ENCODE data around the gene CACNG5.

Gene CACNG5

GRCh38 chr17:66834919-66835454, at the start of gene CACNG5:
Gene CACNG5, plus strand, starts transcription at chr17:66835117. Its CDS starts 42,216 bp downstream, at chr17:66877333.
- Histone ChIP-seq H3K9me3 (ENCODE audit: control insufficient read depth, insufficient read depth, low read length) (no peaks in the 10 kb centered on the region), H3K27me3 (ENCODE audit: control insufficient read depth, insufficient read depth, low read length) (no peaks in the 10 kb centered on the region; the same call in 1 of the 2 replicates), H3K27ac (ENCODE audit: low read length) (no peak within 1 kb of the TSS), H3K4me1 (ENCODE audit: control insufficient read depth, insufficient read depth, low read length) (peaks cover 3% of the 10 kb centered on the region), H3K36me3 (ENCODE audit: control insufficient read depth, insufficient read depth, low read length) (no peaks in the 10 kb centered on the region), H3K4me3 (ENCODE audit: low read length) (peak within 1 kb of the TSS; percentile 47; the same call in 1 of the 2 replicates)
- no peak for DNase-seq (ENCODE audit: low read depth, low spot score)
- no CpG with 5 or more reads among the region's 57 CpGs for WGBS (ENCODE audit: insufficient coverage, insufficient read length)

- WGBS (ENCODE audit: insufficient coverage, insufficient read length) = no CpG with 5 or more reads among the region's 10 CpGs
- DNase-seq (ENCODE audit: low read depth, low spot score) = no peak
- no peaks in the 10 kb centered on the region for H3K27me3 ChIP-seq (ENCODE audit: control insufficient read depth, insufficient read depth, low read length)
- no peaks in the 10 kb centered on the region for H3K36me3 ChIP-seq (ENCODE audit: control insufficient read depth, insufficient read depth, low read length)
- no peak overlapping the region for H3K4me3 ChIP-seq (ENCODE audit: low read length)
- no peaks in the 10 kb centered on the region for H3K9me3 ChIP-seq (ENCODE audit: control insufficient read depth, insufficient read depth, low read length)
- H3K4me1 ChIP-seq (ENCODE audit: control insufficient read depth, insufficient read depth, low read length) = peaks cover 6% of the 10 kb centered on the region; the same call in 1 of the 2 replicates
- no peak overlapping the region for H3K27ac ChIP-seq (ENCODE audit: low read length)
These were observed 48.8 kb upstream of the CACNG5 start for GRCh38 chr17:66786107-66786506.

- Histone ChIP-seq H3K4me3 (ENCODE audit: low read length) (no peak overlapping the region), H3K27me3 (ENCODE audit: control insufficient read depth, insufficient read depth, low read length) (no peaks in the 10 kb centered on the region), H3K9me3 (ENCODE audit: control insufficient read depth, insufficient read depth, low read length) (no peaks in the 10 kb centered on the region), H3K27ac (ENCODE audit: low read length) (no peak overlapping the region), H3K4me1 (ENCODE audit: control insufficient read depth, insufficient read depth, low read length) (peaks cover 6% of the 10 kb centered on the region; the same call in 1 of the 2 replicates), H3K36me3 (ENCODE audit: control insufficient read depth, insufficient read depth, low read length) (no peaks in the 10 kb centered on the region)
- no peak for DNase-seq (ENCODE audit: low read depth, low spot score)
- no CpG with 5 or more reads among the region's 3 CpGs for WGBS (ENCODE audit: insufficient coverage, insufficient read length)
These were observed 47.0 kb upstream of the CACNG5 start for GRCh38 chr17:66787914-66788313.

GRCh38 chr17:66789093-66789492, 45.8 kb upstream of the CACNG5 start:
- H3K27me3 ChIP-seq (ENCODE audit: control insufficient read depth, insufficient read depth, low read length) = no peaks in the 10 kb centered on the region
- no peaks in the 10 kb centered on the region for H3K36me3 ChIP-seq (ENCODE audit: control insufficient read depth, insufficient read depth, low read length)
- no CpG with 5 or more reads among the region's 12 CpGs for WGBS (ENCODE audit: insufficient coverage, insufficient read length)
- H3K27ac ChIP-seq (ENCODE audit: low read length) = no peak overlapping the region
- H3K4me3 ChIP-seq (ENCODE audit: low read length) = no peak overlapping the region
- DNase-seq (ENCODE audit: low read depth, low spot score) = no peak
- peaks cover 2% of the 10 kb centered on the region; the same call in 1 of the 2 replicates for H3K4me1 ChIP-seq (ENCODE audit: control insufficient read depth, insufficient read depth, low read length)
- no peaks in the 10 kb centered on the region for H3K9me3 ChIP-seq (ENCODE audit: control insufficient read depth, insufficient read depth, low read length)

GRCh38 chr17:66789961-66790437, 44.9 kb upstream of the CACNG5 start:
- WGBS (ENCODE audit: insufficient coverage, insufficient read length) = no CpG with 5 or more reads among the region's 7 CpGs
- DNase-seq (ENCODE audit: low read depth, low spot score) = no peak

GRCh38 chr17:66790501-66791061, 44.3 kb upstream of the CACNG5 start:
- no CpG with 5 or more reads among the region's 11 CpGs for WGBS (ENCODE audit: insufficient coverage, insufficient read length)
- H3K9me3 ChIP-seq (ENCODE audit: control insufficient read depth, insufficient read depth, low read length) = no peaks in the 10 kb centered on the region
- no peaks in the 10 kb centered on the region for H3K27me3 ChIP-seq (ENCODE audit: control insufficient read depth, insufficient read depth, low read length)
- H3K36me3 ChIP-seq (ENCODE audit: control insufficient read depth, insufficient read depth, low read length) = no peaks in the 10 kb centered on the region
- no peak for DNase-seq (ENCODE audit: low read depth, low spot score)
- H3K4me3 ChIP-seq (ENCODE audit: low read length) = no peak overlapping the region
- H3K4me1 ChIP-seq (ENCODE audit: control insufficient read depth, insufficient read depth, low read length) = no peaks in the 10 kb centered on the region
- H3K27ac ChIP-seq (ENCODE audit: low read length) = no peak overlapping the region

More at GRCh38 chr17:66789961-66790437, 44.9 kb upstream of the CACNG5 start:
- no peak overlapping the region for H3K27ac ChIP-seq (ENCODE audit: low read length)
- H3K4me3 ChIP-seq (ENCODE audit: low read length) = no peak overlapping the region
- no peaks in the 10 kb centered on the region for H3K9me3 ChIP-seq (ENCODE audit: control insufficient read depth, insufficient read depth, low read length)
- H3K27me3 ChIP-seq (ENCODE audit: control insufficient read depth, insufficient read depth, low read length) = no peaks in the 10 kb centered on the region
- no peaks in the 10 kb centered on the region for H3K4me1 ChIP-seq (ENCODE audit: control insufficient read depth, insufficient read depth, low read length)
- no peaks in the 10 kb centered on the region for H3K36me3 ChIP-seq (ENCODE audit: control insufficient read depth, insufficient read depth, low read length)

- H3K27ac ChIP-seq (ENCODE audit: low read length) = no peak overlapping the region
- no CpG with 5 or more reads among the region's 15 CpGs for WGBS (ENCODE audit: insufficient coverage, insufficient read length)
These were observed 43.6 kb upstream of the CACNG5 start for GRCh38 chr17:66791347-66791746.

GRCh38 chr17:66793814-66794213, 41.1 kb upstream of the CACNG5 start:
- Histone ChIP-seq H3K4me1 (ENCODE audit: control insufficient read depth, insufficient read depth, low read length) (no peaks in the 10 kb centered on the region), H3K36me3 (ENCODE audit: control insufficient read depth, insufficient read depth, low read length) (no peaks in the 10 kb centered on the region)

More at GRCh38 chr17:66791347-66791746, 43.6 kb upstream of the CACNG5 start:
- Histone ChIP-seq H3K4me3 (ENCODE audit: low read length) (no peak overlapping the region; the same call in 1 of the 2 replicates), H3K36me3 (ENCODE audit: control insufficient read depth, insufficient read depth, low read length) (no peaks in the 10 kb centered on the region), H3K4me1 (ENCODE audit: control insufficient read depth, insufficient read depth, low read length) (no peaks in the 10 kb centered on the region), H3K27me3 (ENCODE audit: control insufficient read depth, insufficient read depth, low read length) (no peaks in the 10 kb centered on the region), H3K9me3 (ENCODE audit: control insufficient read depth, insufficient read depth, low read length) (no peaks in the 10 kb centered on the region)
- DNase-seq (ENCODE audit: low read depth, low spot score) = no peak

GRCh38 chr17:66795486-66795885, 39.4 kb upstream of the CACNG5 start:
- no peak overlapping the region for H3K4me3 ChIP-seq (ENCODE audit: low read length)
- no peak overlapping the region for H3K27ac ChIP-seq (ENCODE audit: low read length)
- no peaks in the 10 kb centered on the region for H3K9me3 ChIP-seq (ENCODE audit: control insufficient read depth, insufficient read depth, low read length)
- no CpG with 5 or more reads among the region's 3 CpGs for WGBS (ENCODE audit: insufficient coverage, insufficient read length)
- H3K36me3 ChIP-seq (ENCODE audit: control insufficient read depth, insufficient read depth, low read length) = no peaks in the 10 kb centered on the region
- DNase-seq (ENCODE audit: low read depth, low spot score) = no peak
- H3K27me3 ChIP-seq (ENCODE audit: control insufficient read depth, insufficient read depth, low read length) = no peaks in the 10 kb centered on the region
- no peaks in the 10 kb centered on the region for H3K4me1 ChIP-seq (ENCODE audit: control insufficient read depth, insufficient read depth, low read length)

More at GRCh38 chr17:66793814-66794213, 41.1 kb upstream of the CACNG5 start:
- Histone ChIP-seq H3K27me3 (ENCODE audit: control insufficient read depth, insufficient read depth, low read length) (no peaks in the 10 kb centered on the region), H3K4me3 (ENCODE audit: low read length) (no peak overlapping the region), H3K9me3 (ENCODE audit: control insufficient read depth, insufficient read depth, low read length) (no peaks in the 10 kb centered on the region), H3K27ac (ENCODE audit: low read length) (no peak overlapping the region)
- WGBS (ENCODE audit: insufficient coverage, insufficient read length) = no CpG with 5 or more reads among the region's 3 CpGs
- DNase-seq (ENCODE audit: low read depth, low spot score) = no peak

- Histone ChIP-seq H3K4me3 (ENCODE audit: low read length) (no peak overlapping the region), H3K4me1 (ENCODE audit: control insufficient read depth, insufficient read depth, low read length) (peaks cover 5% of the 10 kb centered on the region; the same call in 1 of the 2 replicates), H3K36me3 (ENCODE audit: control insufficient read depth, insufficient read depth, low read length) (no peaks in the 10 kb centered on the region), H3K27me3 (ENCODE audit: control insufficient read depth, insufficient read depth, low read length) (no peaks in the 10 kb centered on the region), H3K9me3 (ENCODE audit: control insufficient read depth, insufficient read depth, low read length) (no peaks in the 10 kb centered on the region), H3K27ac (ENCODE audit: low read length) (no peak overlapping the region)
- DNase-seq (ENCODE audit: low read depth, low spot score) = no peak
- no CpG with 5 or more reads among the region's 10 CpGs for WGBS (ENCODE audit: insufficient coverage, insufficient read length)
These were observed 34.9 kb upstream of the CACNG5 start for GRCh38 chr17:66799849-66800537.
